Non-pigmented ciliary epithelial cell (primary cell): Measurements from ENCODE around the gene METRN.

ENCODE experiments used
- DNase-seq: peaks from one replicate; pipeline ENCODE4 v3.0.0-alpha.2; 2010; ENCODE audit warnings: low read depth

METRN gene

DNA sequence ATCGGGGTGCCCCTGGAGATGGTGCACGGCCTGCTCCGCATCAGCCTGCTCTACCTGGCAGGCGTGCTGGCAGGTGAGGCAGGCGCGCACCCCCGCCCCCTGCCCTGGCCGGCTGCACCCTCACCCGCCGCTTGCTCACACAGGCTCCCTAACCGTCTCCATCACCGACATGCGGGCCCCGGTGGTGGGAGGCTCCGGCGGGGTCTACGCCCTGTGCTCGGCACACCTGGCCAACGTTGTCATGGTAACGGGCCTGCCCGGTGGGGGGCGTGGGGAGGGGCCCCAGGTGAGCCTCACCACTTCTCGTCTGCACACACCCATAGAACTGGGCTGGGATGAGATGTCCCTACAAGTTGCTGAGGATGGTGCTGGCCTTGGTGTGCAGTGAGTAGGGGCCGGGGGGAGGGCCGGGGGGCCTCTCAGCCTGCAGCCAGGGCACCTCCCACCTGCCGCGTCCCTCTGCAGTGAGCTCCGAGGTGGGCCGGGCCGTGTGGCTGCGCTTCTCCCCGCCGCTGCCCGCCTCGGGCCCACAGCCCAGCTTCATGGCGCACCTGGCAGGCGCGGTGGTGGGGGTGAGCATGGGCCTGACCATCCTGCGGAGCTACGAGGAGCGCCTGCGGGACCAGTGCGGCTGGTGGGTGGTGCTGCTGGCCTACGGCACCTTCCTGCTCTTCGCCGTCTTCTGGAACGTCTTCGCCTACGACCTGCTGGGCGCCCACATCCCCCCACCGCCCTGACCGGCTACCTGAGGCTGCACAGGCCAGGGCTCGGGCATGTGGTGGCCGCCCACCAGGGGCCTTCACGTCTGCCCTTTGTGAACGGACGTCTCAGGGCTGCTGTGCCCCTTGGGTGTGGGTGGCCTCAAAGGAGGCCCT lies 37.4 kb upstream of the METRN start:
- DNase-seq: no peak

DNA sequence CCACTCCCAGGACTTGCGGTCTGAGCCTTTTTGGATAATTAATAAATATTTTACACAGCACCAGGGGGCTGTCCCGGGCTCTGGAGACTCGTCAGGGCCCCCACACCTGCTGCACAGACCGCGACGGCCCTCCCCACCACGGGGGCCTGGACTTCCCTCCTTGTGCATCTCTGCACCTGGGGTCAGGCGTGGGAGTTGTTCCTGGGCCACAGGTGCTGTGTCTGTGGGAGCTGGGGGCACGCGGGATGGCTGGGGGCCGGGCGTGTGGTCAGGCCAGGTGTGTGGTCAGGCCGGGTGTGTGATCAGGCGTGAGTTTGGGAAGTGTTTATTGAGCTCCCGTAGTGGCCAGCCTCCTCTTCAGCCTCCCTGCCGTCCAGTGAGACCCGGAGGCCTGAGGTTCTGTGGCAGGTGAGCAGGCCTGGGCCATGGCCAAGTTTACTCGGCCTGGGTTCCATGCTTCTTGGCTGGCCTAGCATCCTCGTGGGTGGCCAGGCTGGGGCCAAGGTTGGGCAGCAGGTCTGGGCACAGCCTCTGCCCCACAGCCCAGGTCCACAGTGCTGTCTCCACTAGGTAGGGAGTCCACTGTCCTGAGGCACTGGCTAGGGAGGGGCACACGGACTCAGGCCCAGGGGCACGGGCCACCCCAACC lies 36.6 kb upstream of the METRN start:
- no peak for DNase-seq

DNA sequence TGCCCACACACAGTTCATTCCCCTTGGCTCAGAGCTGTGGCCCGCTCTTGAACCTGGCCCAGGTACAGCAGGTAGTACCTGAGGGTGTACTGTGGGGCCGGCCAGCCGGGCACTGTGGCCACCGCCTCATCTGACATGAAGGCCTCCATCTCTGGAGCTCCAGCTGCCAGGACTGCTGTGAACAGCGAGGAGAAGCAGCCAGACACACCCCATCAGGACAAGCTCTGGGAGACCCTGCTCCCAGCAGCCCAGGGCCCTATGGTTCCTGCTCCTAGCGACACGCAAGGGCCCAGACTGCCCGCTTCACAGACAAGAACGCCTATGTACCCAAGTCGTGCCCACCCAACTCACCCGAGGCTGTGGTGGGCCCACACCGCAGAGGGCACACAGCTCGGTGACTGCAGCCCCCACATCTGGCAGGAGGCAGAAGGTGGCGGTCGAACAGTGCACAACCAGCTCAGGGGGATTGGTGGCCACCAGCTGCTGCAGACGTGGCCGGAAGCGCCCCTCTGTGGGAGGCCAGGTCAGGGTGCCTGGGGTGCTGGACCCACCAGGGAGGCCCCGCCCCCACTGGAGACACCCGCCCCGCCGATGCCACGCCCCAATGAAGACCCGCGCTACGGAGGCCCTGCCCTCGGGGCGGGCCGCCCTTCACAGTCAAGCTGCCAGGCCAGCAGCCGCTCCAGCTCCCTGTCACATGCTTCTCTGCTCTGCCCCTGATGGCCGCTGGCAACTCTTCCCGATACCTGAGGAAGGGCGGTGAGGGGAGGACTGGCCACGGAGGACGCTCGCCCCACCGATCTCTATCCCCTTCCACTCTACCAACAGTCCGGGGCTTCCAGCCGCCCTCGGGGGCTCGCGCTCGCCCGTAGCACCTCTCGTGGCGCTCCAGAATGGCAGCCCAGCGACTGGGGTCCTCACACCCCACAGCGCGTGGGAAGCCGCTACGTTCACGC lies 35.8 kb upstream of the METRN start:
- no peak for DNase-seq

DNA sequence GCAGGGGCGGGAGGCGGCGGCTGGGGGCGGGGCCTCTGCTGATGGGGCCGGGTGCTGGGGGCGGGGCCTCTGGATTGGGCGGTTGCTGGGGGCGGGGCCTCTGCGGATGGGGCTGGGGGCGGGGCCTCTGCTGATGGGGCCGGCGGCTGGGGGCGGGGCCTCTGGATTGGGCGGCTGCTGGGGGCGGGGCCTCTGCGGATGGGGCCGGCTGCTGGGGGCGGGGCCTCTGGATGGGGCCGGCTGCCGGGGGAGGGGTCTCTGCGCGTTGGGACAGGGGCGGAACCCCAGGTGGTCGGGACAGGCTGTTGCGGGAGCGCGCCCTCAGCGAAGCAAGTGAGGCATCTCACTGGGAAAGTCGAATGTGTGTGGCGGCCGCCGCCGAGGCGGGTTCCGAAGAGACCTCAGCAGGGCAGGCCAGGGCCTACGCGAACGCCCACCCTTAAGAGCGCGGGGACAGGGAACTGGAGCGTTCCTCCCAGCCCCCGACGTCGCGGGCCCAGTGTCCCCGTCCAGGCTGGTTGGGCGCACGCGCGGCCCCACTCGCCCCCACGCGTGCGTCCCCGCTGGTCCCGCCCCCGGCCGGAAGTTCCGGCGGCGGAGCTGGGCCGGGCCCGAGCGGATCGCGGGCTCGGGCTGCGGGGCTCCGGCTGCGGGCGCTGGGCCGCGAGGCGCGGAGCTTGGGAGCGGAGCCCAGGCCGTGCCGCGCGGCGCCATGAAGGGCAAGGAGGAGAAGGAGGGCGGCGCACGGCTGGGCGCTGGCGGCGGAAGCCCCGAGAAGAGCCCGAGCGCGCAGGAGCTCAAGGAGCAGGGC lies 34.9 kb upstream of the METRN start, which contains the start of gene STUB1:
Gene STUB1 (plus strand): TSS at position 597 of the 811 bp plus-strand sequence. CDS start 116 bp downstream, at position 713.
- peak; percentile 20 for DNase-seq

DNA sequence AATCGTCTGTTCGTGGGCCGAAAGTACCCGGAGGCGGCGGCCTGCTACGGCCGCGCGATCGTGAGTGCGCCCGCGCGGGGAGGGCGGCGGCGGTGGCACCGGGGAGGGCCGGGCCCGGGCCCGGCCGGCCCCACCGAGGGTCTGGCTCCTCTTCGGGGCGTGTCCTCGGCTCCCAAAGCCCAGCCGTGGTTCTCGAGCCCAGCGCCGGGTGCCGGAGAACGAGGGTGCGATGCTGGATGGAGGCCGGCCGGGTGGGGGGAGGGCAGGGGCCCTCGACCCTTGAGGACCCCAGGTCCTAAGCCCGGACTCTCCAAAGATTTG lies 34.3 kb upstream of the METRN start:
- DNase-seq: no peak

DNA sequence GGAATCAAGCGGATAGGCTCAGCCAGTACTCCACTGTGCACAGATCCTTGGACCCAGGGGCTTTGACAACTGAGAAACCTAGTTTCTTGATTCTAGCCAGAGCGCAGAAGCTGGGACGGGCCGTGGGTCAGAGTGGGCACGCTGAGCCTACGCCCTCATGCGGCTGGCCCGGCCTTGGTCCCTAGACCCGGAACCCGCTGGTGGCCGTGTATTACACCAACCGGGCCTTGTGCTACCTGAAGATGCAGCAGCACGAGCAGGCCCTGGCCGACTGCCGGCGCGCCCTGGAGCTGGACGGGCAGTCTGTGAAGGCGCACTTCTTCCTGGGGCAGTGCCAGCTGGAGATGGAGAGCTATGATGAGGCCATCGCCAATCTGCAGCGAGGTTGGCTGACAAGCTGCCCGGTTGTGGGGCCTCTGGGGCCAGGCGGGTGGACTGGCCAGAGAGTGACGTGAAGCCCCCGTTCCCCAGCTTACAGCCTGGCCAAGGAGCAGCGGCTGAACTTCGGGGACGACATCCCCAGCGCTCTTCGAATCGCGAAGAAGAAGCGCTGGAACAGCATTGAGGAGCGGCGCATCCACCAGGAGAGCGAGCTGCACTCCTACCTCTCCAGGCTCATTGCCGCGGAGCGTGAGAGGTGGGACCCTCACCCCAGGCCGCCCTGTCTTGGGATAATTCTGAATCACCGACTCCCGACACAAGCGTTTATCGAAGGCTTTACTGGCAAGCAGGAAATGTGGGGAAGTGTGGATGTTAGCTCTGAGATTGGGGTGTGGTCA lies 33.8 kb upstream of the METRN start:
- no peak for DNase-seq

DNA sequence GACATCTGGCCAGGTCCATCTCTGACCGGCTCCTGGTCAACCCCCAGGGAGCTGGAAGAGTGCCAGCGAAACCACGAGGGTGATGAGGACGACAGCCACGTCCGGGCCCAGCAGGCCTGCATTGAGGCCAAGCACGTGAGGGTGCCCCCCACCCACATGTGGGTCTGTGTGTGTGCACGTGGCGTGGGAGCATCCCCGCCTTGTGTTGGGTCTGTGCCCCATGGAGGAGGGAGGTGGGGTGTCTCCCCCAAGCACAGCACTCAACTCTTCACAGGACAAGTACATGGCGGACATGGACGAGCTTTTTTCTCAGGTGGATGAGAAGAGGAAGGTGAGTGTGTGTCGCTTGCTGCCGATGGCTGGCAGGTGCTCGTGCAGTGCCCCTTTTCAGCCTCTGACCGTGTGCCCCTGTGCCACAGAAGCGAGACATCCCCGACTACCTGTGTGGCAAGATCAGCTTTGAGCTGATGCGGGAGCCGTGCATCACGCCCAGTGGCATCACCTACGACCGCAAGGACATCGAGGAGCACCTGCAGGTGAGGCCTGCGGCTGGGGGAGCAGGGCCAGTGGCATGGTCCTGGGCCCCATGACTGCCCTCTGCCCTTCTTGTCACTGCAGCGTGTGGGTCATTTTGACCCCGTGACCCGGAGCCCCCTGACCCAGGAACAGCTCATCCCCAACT lies 33.0 kb upstream of the METRN start:
- no peak for DNase-seq

DNA sequence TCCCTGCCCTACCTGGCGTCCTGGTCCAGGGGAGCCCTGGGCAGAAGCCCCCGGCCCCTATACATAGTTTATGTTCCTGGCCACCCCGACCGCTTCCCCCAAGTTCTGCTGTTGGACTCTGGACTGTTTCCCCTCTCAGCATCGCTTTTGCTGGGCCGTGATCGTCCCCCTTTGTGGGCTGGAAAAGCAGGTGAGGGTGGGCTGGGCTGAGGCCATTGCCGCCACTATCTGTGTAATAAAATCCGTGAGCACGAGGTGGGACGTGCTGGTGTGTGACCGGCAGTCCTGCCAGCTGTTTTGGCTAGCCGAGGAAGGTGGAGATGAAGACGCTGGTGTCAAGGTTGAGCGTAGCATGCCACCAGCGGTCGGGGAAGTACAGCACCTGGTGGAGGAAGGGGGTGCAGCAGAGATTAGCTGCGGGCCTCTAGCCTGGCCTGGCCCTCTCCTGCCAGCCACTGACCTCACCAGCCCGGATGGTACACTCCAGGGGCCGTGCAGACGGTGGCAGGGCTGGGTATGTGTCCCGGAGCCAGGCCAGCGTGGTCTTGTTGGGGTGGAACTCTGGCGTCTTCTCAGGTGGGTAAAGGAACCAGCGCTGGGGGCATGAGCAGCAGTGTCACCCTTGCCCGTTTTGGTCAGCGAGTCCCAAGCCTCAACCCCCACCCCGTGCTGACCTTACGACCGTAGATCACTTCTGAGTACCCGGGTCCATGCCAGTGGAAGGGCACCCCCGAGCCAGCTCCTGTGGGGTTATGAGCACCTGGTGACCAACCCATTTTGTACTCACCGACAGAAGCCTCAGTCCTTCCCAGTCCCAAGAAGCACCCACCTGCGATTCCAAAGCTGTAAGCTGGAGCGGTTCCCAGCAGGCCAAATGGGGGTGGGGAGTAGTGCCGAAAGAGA lies 32.2 kb upstream of the METRN start:
- DNase-seq: no peak

DNA sequence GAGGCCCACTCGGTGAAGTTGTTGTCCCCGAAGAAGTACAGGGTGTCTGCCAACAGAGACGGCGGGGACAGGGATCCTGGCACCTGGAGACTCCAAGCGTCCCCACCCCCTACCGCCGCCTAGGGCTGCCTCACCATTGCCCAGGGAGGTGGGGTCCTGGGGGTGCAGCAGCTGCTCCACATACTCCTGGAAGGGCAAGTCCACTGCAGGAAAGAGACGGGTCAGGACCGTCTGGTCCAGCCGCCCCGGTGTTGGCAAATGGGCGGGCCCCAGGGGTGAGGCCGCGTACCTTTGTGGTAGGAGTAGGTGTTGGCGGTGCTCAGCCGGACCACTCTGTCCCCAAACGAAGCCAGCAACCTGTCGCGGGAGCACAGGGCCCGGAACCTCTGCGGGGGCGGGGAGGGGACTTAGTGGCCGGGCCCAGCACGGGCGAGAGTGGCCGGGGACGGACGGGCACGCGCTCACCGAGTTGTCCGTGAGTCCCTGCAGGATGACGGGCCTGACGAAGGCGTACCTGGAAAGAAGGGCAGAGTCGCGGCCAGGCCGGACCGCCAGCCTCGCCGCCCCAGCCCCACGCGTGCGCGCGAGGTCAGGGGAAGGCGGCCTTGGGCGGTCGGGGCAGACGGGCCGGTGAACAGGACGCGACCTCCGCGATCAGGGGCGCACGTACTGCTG lies 31.4 kb upstream of the METRN start:
- no peak for DNase-seq

DNA sequence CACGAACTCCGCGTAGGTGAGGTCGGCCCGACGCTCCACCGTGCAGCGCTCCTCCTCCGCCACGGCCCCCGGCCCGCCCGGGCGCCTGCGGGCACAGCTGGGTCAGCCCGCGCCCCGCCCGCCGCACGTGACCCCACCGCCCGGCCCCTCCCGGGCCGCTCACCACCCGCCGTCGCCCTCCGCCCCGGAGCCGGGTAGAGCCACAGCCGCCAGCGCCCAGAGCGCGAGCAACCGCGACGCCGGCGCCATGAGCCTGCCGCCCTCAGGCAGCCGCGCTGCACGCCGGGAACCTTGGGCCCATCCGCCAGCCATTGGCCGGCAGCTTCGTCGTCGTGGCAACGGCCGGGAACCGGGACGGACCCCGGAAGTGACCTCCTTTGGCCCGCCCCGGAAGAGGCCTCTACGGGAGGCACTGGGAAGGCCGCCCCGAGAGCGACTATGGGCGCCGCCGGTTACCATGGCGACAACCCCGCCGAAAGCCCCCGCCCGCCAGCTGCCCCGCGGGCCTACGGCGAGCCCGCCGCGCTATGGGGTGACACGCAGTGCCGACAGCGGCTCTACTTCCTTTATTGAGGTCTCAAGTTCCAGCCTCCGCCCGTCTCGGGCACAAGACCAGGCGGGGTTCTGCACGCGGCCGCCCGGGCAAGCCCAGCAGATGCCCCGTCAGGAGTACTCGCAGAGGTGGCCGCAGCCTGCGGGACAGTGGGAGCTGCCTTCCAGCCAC lies 30.7 kb upstream of the METRN start, which contains the start of gene JMJD8:
Gene JMJD8 (minus strand): TSS at position 264 of the 724 bp plus-strand sequence. CDS start 15 bp downstream, at position 249.
- peak; percentile 63 for DNase-seq

DNA sequence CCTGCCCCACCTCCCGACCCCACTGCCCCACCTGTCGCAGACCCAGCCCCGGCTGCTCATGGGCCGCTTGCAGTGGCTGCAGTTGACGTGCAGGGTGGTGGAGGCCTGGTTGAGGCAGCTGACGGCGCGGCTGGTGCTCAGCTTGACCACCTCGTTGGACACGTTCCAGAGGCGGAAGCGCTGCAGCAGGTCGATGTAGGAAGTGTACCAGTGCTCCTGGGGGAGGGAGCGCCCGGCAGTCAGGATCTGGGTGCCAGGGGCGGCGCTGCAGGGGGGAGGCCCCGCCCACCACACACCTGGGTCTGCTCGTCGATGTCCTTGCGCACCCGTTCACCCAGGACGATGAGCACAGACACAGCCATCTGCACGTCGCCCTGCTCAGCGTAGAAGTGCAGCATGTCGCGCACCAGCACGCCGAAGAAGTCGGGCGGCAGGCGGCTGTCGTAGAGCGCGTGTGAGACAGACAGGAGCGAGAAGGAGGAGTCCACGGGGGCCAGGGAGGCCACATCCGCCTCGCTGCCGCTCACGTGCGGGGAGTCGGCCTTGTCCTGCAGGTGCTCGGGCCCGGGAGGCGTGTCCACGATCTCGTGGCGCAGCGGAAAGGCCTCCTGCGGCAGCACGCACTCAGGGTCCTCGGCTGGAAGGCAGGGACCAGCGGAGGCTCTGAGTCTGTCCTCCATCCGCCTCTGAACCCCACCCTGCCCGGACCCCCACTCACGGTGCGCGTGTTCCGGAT lies 29.8 kb upstream of the METRN start:
- DNase-seq: no peak

DNA sequence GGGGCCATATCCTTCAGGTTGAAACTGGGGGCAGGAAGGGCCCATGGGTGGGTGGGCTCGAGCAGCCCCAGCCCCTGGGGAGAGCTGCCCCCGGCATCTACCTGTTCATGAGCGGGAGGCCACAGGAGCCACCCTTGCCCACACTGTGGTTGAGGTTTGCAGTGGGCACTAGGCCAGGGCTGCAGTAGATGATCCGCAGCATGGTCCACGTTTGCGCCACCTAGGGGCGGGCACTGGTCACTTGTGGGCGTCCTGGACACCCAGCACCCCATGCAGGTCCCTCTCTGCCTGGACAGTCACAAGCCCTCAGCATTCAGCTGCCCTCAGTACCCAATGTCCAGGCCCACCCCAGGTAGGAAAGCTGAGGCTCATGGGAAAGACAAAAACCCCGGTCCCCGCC lies 29.0 kb upstream of the METRN start:
- no peak for DNase-seq

DNA sequence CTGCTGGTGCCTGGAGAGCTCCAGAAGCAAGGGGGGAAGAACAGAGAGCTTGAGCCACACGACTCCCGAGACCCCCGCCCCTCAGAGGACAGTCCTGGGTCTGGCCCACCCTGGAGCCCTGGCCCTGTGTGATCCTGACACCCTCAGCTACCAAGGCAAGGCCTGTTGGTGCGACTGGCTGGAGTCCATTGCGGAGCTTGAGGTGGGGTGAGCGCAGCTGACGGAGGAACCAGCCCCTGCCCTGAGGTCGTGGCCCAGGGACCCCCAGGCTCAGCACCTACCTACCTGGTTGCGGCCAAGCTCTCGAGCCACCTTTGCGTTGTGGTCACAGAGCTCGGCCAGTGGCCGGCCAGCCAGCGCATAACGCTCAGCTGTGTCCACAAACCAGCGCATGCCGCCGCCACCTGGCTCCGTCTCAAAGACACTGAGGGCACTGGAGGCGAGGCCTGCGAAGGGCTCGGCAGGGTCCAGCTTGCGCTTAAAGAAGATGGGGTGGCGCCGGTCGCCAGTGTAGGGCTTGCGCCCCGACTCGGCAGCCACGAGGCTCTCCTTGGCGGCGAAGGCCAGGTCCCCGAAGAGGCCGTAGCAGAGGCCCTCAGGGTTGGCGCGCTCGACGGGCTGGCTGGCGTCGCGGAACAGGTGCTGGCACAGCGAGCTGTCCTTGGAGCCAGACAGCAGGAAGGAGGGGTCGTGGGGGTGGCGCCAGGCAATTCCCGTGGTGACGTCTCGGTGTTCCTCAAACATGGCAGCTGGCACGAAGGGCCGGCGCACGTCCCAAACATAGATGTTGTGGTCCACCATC lies 28.3 kb upstream of the METRN start:
- DNase-seq: no peak

DNA sequence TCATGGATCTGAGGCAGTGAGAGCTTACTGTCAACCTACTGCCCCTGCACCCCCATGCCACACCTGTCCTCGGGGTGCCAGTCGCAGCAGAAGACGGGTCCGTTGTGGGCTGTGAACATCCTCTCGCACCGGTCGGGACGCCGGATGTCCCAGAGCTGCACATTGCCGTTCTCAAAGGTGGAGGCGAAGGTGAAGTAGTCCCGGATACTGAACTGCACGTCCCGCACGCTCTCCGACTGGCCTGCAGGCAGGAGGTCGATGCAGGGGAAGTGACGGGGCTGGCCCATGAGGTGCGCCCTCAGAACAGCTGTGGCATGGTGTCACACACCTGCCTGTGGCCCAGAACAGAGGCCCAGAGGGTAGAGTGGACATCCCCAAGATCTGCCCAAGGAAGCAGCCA lies 27.4 kb upstream of the METRN start:
- DNase-seq: no peak

DNA sequence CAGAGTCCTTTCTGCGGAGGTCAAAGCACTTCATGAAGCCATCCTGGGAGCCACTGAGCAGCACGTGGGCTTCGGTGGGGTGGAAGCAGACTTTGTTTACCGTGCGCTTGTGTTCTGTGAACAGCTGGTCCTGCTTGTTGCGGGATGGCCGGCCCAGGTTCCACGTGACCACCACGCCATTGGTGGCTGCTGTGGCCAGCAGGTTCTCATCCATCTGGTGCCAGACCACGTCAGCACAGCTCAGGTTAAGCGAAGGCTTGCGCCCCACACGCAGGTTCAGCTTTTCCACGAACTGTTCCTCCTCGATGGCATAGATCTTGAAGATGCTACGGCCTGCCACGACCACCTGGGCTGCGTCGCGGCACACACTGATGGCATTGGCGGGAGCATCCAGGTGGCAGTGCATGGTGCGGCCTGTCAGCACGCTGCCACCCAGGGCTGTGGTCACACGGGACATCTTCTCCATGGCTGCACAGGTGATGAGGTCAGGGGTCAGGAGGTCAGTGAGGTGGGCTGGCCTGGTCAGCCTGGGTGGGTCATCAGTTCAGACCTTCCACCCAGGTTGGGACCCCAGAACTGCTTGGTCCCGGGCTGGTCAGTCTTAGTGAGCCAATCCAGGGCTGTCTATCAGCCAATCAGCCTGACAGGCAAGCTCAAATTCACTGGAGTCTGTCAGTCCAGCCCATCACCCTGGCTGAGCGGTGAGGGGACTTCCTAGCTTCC lies 25.6 kb upstream of the METRN start:
- no peak for DNase-seq
